H9 (cell line): ENCODE data around the gene SEC62. TPM values are rescaled to one million over a fixed set of nuclear protein-coding genes. Genes with fewer than 3 reads are reported as not detected.

Experiments
- DNase-seq: peaks from one replicate; pipeline ENCODE4 v3.0.0-alpha.2; 2017
- H2AFZ ChIP-seq: one replicate; pipeline ENCODE4 v1.6.1; 2013; ENCODE audit warnings: mild to moderate bottlenecking, low read length, control low read depth, moderate library complexity
- H2AK5ac ChIP-seq: 2 replicates; pipeline ENCODE4 v1.6.1; 2013; ENCODE audit warnings: low read length, control low read depth, mixed read lengths; ENCODE audit not compliant: insufficient read length
- H2BK120ac ChIP-seq: one replicate; pipeline ENCODE4 v1.6.1; 2013; ENCODE audit warnings: low read depth, mild to moderate bottlenecking, low read length, control low read depth, inconsistent platforms; ENCODE audit not compliant: poor library complexity, severe bottlenecking
- H2BK12ac ChIP-seq: 2 replicates; pipeline ENCODE4 v1.6.1; 2013; ENCODE audit warnings: low read length, control low read depth, mixed read lengths, low read depth; ENCODE audit not compliant: insufficient read length
- H2BK15ac ChIP-seq: 2 replicates; pipeline ENCODE4 v1.6.1; 2013; ENCODE audit warnings: low read depth, low read length, control low read depth
- H2BK20ac ChIP-seq: one replicate; pipeline ENCODE4 v1.6.1; 2013; ENCODE audit warnings: low read depth, mild to moderate bottlenecking, low read length, control low read depth, inconsistent platforms; ENCODE audit not compliant: poor library complexity, severe bottlenecking
- H2BK5ac ChIP-seq: 2 replicates; pipeline ENCODE4 v1.6.1; 2013; ENCODE audit warnings: low read length, control low read depth, mixed read lengths; ENCODE audit not compliant: insufficient read length
- H3K14ac ChIP-seq: 2 replicates; pipeline ENCODE4 v1.6.1; 2013; ENCODE audit warnings: low read length, control low read depth; ENCODE audit not compliant: insufficient read depth
- H3K18ac ChIP-seq: 2 replicates; pipeline ENCODE4 v1.6.1; 2013; ENCODE audit warnings: low read depth, mild to moderate bottlenecking, mixed read lengths, low read length, control low read depth; ENCODE audit not compliant: insufficient read length
- H3K23ac ChIP-seq: 2 replicates; pipeline ENCODE4 v1.6.1; 2013; ENCODE audit warnings: low read length, control low read depth, mixed read lengths, low read depth; ENCODE audit not compliant: insufficient read length
- H3K23me2 ChIP-seq: 2 replicates; pipeline ENCODE4 v1.6.1; 2013; ENCODE audit warnings: low read depth, mild to moderate bottlenecking, mixed read lengths, low read length, control low read depth; ENCODE audit not compliant: insufficient read length, poor library complexity, severe bottlenecking
- H3K27ac ChIP-seq: 2 replicates; pipeline ENCODE4 v1.5.1; 2013; ENCODE audit warnings: low read length, control low read depth, mixed read lengths, low read depth; ENCODE audit not compliant: insufficient read length
- H3K27me3 ChIP-seq: 2 replicates; pipeline ENCODE4 v1.6.1; 2013; ENCODE audit warnings: low read length, control low read depth, inconsistent platforms; ENCODE audit not compliant: insufficient read depth
- H3K4ac ChIP-seq: 2 replicates; pipeline ENCODE4 v1.6.1; 2013; ENCODE audit warnings: low read depth, mild to moderate bottlenecking, control low read depth, inconsistent platforms, low read length, moderate library complexity
- H3K4me1 ChIP-seq: 2 replicates; pipeline ENCODE4 v1.6.1; 2013; ENCODE audit warnings: low read length, control low read depth, inconsistent platforms; ENCODE audit not compliant: insufficient read depth
- H3K4me2 ChIP-seq: 2 replicates; pipeline ENCODE4 v1.6.1; 2013; ENCODE audit warnings: low read length, control low read depth, mixed read lengths; ENCODE audit not compliant: insufficient read length, insufficient read depth
- H3K56ac ChIP-seq: 2 replicates; pipeline ENCODE4 v1.6.1; 2013; ENCODE audit warnings: low read depth, mild to moderate bottlenecking, mixed read lengths, low read length, control low read depth; ENCODE audit not compliant: insufficient read length
- H3K79me1 ChIP-seq: 2 replicates; pipeline ENCODE4 v1.6.1; 2013; ENCODE audit warnings: low read depth, mild to moderate bottlenecking, moderate library complexity, low read length, control low read depth, inconsistent platforms; ENCODE audit not compliant: insufficient read depth, poor library complexity, severe bottlenecking
- H3K79me2 ChIP-seq: 2 replicates; pipeline ENCODE4 v1.6.1; 2013; ENCODE audit warnings: low read length, control low read depth, inconsistent platforms; ENCODE audit not compliant: insufficient read depth
- H3K9ac ChIP-seq: 2 replicates; pipeline ENCODE4 v1.6.1; 2013; ENCODE audit warnings: low read length, control low read depth, mixed read lengths; ENCODE audit not compliant: insufficient read length; ENCODE audit errors: extremely low read depth
- H3K9me3 ChIP-seq: one replicate; pipeline ENCODE4 v1.6.1; 2013; ENCODE audit warnings: low read depth, low read length, inconsistent platforms; ENCODE audit not compliant: control insufficient read depth
- H3T11ph ChIP-seq: one replicate; pipeline ENCODE4 v1.6.1; 2013; ENCODE audit warnings: mild to moderate bottlenecking, low read length, control low read depth, inconsistent platforms
- H4K20me1 ChIP-seq: one replicate; pipeline ENCODE4 v1.6.1; 2013; ENCODE audit not compliant: control insufficient read depth, insufficient read length, insufficient read depth
- H4K5ac ChIP-seq: 2 replicates; pipeline ENCODE4 v1.6.1; 2013; ENCODE audit warnings: low read depth, mild to moderate bottlenecking, mixed read lengths, low read length, control low read depth; ENCODE audit not compliant: insufficient read length
- H4K8ac ChIP-seq: replicated peaks from 2 replicates; pipeline ENCODE4 v1.6.1; 2013; ENCODE audit warnings: low read length, control low read depth, mixed read lengths, low read depth; ENCODE audit not compliant: insufficient read length
- H4K91ac ChIP-seq: 2 replicates; pipeline ENCODE4 v1.6.1; 2013; ENCODE audit warnings: low read depth, mild to moderate bottlenecking, moderate library complexity, mixed read lengths, low read length, control low read depth; ENCODE audit not compliant: insufficient read length
- H3K27ac Mint-ChIP-seq, 3 experiments: 2 replicates in 2 of 3; 3 replicates in 1 of 3; pipeline ENCODE4 v1.8.0; 2020 to 2021; ENCODE audit warnings: mixed read lengths in 3 of 3, mild to moderate bottlenecking in 1 of 3, moderate library complexity in 1 of 3
- H3K27me3 Mint-ChIP-seq: 2 replicates; pipeline ENCODE4 v1.8.0; 2021; ENCODE audit warnings: low read depth, mild to moderate bottlenecking, moderate library complexity, mixed read lengths
- H3K36me3 Mint-ChIP-seq, 3 experiments: 2 replicates in 2 of 3; 3 replicates in 1 of 3; pipeline ENCODE4 v1.8.0; 2020 to 2021; ENCODE audit warnings: low read depth in 3 of 3, mixed read lengths in 3 of 3; ENCODE audit not compliant: insufficient read depth in 1 of 3
- H3K4me1 Mint-ChIP-seq, 2 experiments: 2 replicates each; pipeline ENCODE4 v1.8.0; 2020; ENCODE audit warnings: mixed read lengths in 2 of 2
- H3K4me3 Mint-ChIP-seq, 2 experiments: 2 replicates in 1 of 2; 3 replicates in 1 of 2; pipeline ENCODE4 v1.8.0; 2020 to 2021; ENCODE audit warnings: mild to moderate bottlenecking in 2 of 2, mixed read lengths in 2 of 2, moderate library complexity in 1 of 2
- H3K9me3 Mint-ChIP-seq, 2 experiments: 2 replicates in 1 of 2; 3 replicates in 1 of 2; pipeline ENCODE4 v1.8.0; 2020; ENCODE audit warnings: mild to moderate bottlenecking in 2 of 2, mixed read lengths in 2 of 2, moderate library complexity in 1 of 2
- WGBS: extraction: QIAGEN DNeasy Blood & Tissue Kit; methylation state at CpG from one replicate; pipeline ENCODE4 v1.1.7; 2013; ENCODE audit warnings: missing lambda C conversion rate, low lambda C conversion rate, mixed read lengths; ENCODE audit not compliant: insufficient read length; ENCODE audit errors: extremely low coverage; 5-methylcytosine and 5-hydroxymethylcytosine counted together
- total RNA-seq: library from RNA; stranded (reverse); gene quantifications from 2 replicates; pipeline ENCODE4 v1.2.1, GENCODE V29; 2021
- TF ChIP-seq, protein P1 (sequence below): fragments of 200-600 bp; sonication (generic); conservative IDR thresholded peaks from 3 replicates; pipeline ENCODE4 v1.8.0; 2021; ENCODE audit warnings: antibody characterized with exemption, mild to moderate bottlenecking

SEC62 gene
- total RNA-seq, 1 experiment from 2014 or later: 98.7 TPM

DNA sequence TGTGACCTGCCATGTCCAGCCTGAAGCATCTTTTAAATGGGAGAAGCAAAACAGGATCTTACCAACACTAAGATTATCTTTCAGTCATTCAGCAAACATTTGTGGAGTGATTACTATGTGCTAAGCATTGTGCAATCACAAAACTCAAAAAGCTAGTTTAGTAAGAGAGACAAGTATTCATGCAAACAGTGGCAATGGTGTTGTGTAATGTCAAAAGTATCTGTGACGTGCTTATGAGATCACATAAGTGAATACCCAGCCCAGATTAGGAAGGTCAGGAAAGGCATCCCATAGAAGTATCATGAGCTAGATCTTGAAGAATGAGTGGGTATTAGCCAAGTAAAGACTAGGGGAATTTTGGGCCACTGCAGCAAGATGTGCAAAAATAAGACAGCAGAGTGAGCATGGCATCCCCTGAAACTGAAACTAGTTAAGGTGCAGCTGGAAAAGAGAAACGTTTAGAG lies 32.1 kb downstream of the SEC62 start:
- Histone ChIP-seq H2AFZ (no peak overlapping the region), H3K4me1 (no peaks in the 10 kb centered on the region), H2BK120ac (no peak overlapping the region), H3K4me2 (no peak overlapping the region), H3K4ac (no peak overlapping the region), H4K8ac (no peak overlapping the region), H3T11ph (no peak overlapping the region), H3K9ac (no peak overlapping the region), H3K79me2 (no peaks in the 10 kb centered on the region), H3K56ac (no peak overlapping the region), H4K20me1 (no peaks in the 10 kb centered on the region), H4K91ac (no peak overlapping the region), H2BK20ac (no peak overlapping the region), H3K18ac (no peak overlapping the region), H3K23ac (no peak overlapping the region), H2AK5ac (no peak overlapping the region), H3K14ac (no peak overlapping the region), H2BK5ac (no peak overlapping the region), H3K27me3 (no peaks in the 10 kb centered on the region), H4K5ac (no peak overlapping the region), H3K79me1 (no peaks in the 10 kb centered on the region), H3K23me2 (no peaks in the 10 kb centered on the region), H2BK12ac (no peak overlapping the region), H3K9me3 (no peaks in the 10 kb centered on the region), H3K27ac (no peak overlapping the region), H2BK15ac (no peak overlapping the region)
- Mint-ChIP-seq H3K27me3 (no peaks in the 10 kb centered on the region), H3K36me3 (peaks cover 0 to 5% (median 4%) of the 10 kb centered on the region in 3 experiments; a peak in 4 of 7 replicates), H3K9me3 (no peaks in the 10 kb centered on the region), H3K4me3 (no peak overlapping the region), H3K27ac (no peak overlapping the region), H3K4me1 (no peaks in the 10 kb centered on the region; a peak in 1 of 4 replicates)
- TF ChIP-seq, protein P1, sequence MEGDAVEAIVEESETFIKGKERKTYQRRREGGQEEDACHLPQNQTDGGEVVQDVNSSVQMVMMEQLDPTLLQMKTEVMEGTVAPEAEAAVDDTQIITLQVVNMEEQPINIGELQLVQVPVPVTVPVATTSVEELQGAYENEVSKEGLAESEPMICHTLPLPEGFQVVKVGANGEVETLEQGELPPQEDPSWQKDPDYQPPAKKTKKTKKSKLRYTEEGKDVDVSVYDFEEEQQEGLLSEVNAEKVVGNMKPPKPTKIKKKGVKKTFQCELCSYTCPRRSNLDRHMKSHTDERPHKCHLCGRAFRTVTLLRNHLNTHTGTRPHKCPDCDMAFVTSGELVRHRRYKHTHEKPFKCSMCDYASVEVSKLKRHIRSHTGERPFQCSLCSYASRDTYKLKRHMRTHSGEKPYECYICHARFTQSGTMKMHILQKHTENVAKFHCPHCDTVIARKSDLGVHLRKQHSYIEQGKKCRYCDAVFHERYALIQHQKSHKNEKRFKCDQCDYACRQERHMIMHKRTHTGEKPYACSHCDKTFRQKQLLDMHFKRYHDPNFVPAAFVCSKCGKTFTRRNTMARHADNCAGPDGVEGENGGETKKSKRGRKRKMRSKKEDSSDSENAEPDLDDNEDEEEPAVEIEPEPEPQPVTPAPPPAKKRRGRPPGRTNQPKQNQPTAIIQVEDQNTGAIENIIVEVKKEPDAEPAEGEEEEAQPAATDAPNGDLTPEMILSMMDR: no peak
- no CpG with 5 or more reads among the region's 2 CpGs for WGBS
- DNase-seq: no peak
